H9 (cell line): ENCODE data around the gene MTMR4. TPM values are rescaled to one million over a fixed set of nuclear protein-coding genes. Genes with fewer than 3 reads are reported as not detected.

Experiments
- DNase-seq: peaks from one replicate; pipeline ENCODE4 v3.0.0-alpha.2; 2017
- H2AFZ ChIP-seq: one replicate; pipeline ENCODE4 v1.6.1; 2013; ENCODE audit warnings: mild to moderate bottlenecking, low read length, control low read depth, moderate library complexity
- H2AK5ac ChIP-seq: 2 replicates; pipeline ENCODE4 v1.6.1; 2013; ENCODE audit warnings: low read length, control low read depth, mixed read lengths; ENCODE audit not compliant: insufficient read length
- H2BK120ac ChIP-seq: one replicate; pipeline ENCODE4 v1.6.1; 2013; ENCODE audit warnings: low read depth, mild to moderate bottlenecking, low read length, control low read depth, inconsistent platforms; ENCODE audit not compliant: poor library complexity, severe bottlenecking
- H2BK12ac ChIP-seq: 2 replicates; pipeline ENCODE4 v1.6.1; 2013; ENCODE audit warnings: low read length, control low read depth, mixed read lengths, low read depth; ENCODE audit not compliant: insufficient read length
- H2BK15ac ChIP-seq: 2 replicates; pipeline ENCODE4 v1.6.1; 2013; ENCODE audit warnings: low read depth, low read length, control low read depth
- H2BK20ac ChIP-seq: one replicate; pipeline ENCODE4 v1.6.1; 2013; ENCODE audit warnings: low read depth, mild to moderate bottlenecking, low read length, control low read depth, inconsistent platforms; ENCODE audit not compliant: poor library complexity, severe bottlenecking
- H2BK5ac ChIP-seq: 2 replicates; pipeline ENCODE4 v1.6.1; 2013; ENCODE audit warnings: low read length, control low read depth, mixed read lengths; ENCODE audit not compliant: insufficient read length
- H3K14ac ChIP-seq: 2 replicates; pipeline ENCODE4 v1.6.1; 2013; ENCODE audit warnings: low read length, control low read depth; ENCODE audit not compliant: insufficient read depth
- H3K18ac ChIP-seq: 2 replicates; pipeline ENCODE4 v1.6.1; 2013; ENCODE audit warnings: low read depth, mild to moderate bottlenecking, mixed read lengths, low read length, control low read depth; ENCODE audit not compliant: insufficient read length
- H3K23ac ChIP-seq: 2 replicates; pipeline ENCODE4 v1.6.1; 2013; ENCODE audit warnings: low read length, control low read depth, mixed read lengths, low read depth; ENCODE audit not compliant: insufficient read length
- H3K23me2 ChIP-seq: 2 replicates; pipeline ENCODE4 v1.6.1; 2013; ENCODE audit warnings: low read depth, mild to moderate bottlenecking, mixed read lengths, low read length, control low read depth; ENCODE audit not compliant: insufficient read length, poor library complexity, severe bottlenecking
- H3K27ac ChIP-seq: 2 replicates; pipeline ENCODE4 v1.5.1; 2013; ENCODE audit warnings: low read length, control low read depth, mixed read lengths, low read depth; ENCODE audit not compliant: insufficient read length
- H3K27me3 ChIP-seq: 2 replicates; pipeline ENCODE4 v1.6.1; 2013; ENCODE audit warnings: low read length, control low read depth, inconsistent platforms; ENCODE audit not compliant: insufficient read depth
- H3K4ac ChIP-seq: 2 replicates; pipeline ENCODE4 v1.6.1; 2013; ENCODE audit warnings: low read depth, mild to moderate bottlenecking, control low read depth, inconsistent platforms, low read length, moderate library complexity
- H3K4me1 ChIP-seq: 2 replicates; pipeline ENCODE4 v1.6.1; 2013; ENCODE audit warnings: low read length, control low read depth, inconsistent platforms; ENCODE audit not compliant: insufficient read depth
- H3K4me2 ChIP-seq: 2 replicates; pipeline ENCODE4 v1.6.1; 2013; ENCODE audit warnings: low read length, control low read depth, mixed read lengths; ENCODE audit not compliant: insufficient read length, insufficient read depth
- H3K56ac ChIP-seq: 2 replicates; pipeline ENCODE4 v1.6.1; 2013; ENCODE audit warnings: low read depth, mild to moderate bottlenecking, mixed read lengths, low read length, control low read depth; ENCODE audit not compliant: insufficient read length
- H3K79me1 ChIP-seq: 2 replicates; pipeline ENCODE4 v1.6.1; 2013; ENCODE audit warnings: low read depth, mild to moderate bottlenecking, moderate library complexity, low read length, control low read depth, inconsistent platforms; ENCODE audit not compliant: insufficient read depth, poor library complexity, severe bottlenecking
- H3K79me2 ChIP-seq: 2 replicates; pipeline ENCODE4 v1.6.1; 2013; ENCODE audit warnings: low read length, control low read depth, inconsistent platforms; ENCODE audit not compliant: insufficient read depth
- H3K9ac ChIP-seq: 2 replicates; pipeline ENCODE4 v1.6.1; 2013; ENCODE audit warnings: low read length, control low read depth, mixed read lengths; ENCODE audit not compliant: insufficient read length; ENCODE audit errors: extremely low read depth
- H3K9me3 ChIP-seq: one replicate; pipeline ENCODE4 v1.6.1; 2013; ENCODE audit warnings: low read depth, low read length, inconsistent platforms; ENCODE audit not compliant: control insufficient read depth
- H3T11ph ChIP-seq: one replicate; pipeline ENCODE4 v1.6.1; 2013; ENCODE audit warnings: mild to moderate bottlenecking, low read length, control low read depth, inconsistent platforms
- H4K20me1 ChIP-seq: one replicate; pipeline ENCODE4 v1.6.1; 2013; ENCODE audit not compliant: control insufficient read depth, insufficient read length, insufficient read depth
- H4K5ac ChIP-seq: 2 replicates; pipeline ENCODE4 v1.6.1; 2013; ENCODE audit warnings: low read depth, mild to moderate bottlenecking, mixed read lengths, low read length, control low read depth; ENCODE audit not compliant: insufficient read length
- H4K8ac ChIP-seq: replicated peaks from 2 replicates; pipeline ENCODE4 v1.6.1; 2013; ENCODE audit warnings: low read length, control low read depth, mixed read lengths, low read depth; ENCODE audit not compliant: insufficient read length
- H4K91ac ChIP-seq: 2 replicates; pipeline ENCODE4 v1.6.1; 2013; ENCODE audit warnings: low read depth, mild to moderate bottlenecking, moderate library complexity, mixed read lengths, low read length, control low read depth; ENCODE audit not compliant: insufficient read length
- H3K27ac Mint-ChIP-seq, 3 experiments: 2 replicates in 2 of 3; 3 replicates in 1 of 3; pipeline ENCODE4 v1.8.0; 2020 to 2021; ENCODE audit warnings: mixed read lengths in 3 of 3, mild to moderate bottlenecking in 1 of 3, moderate library complexity in 1 of 3
- H3K27me3 Mint-ChIP-seq: 2 replicates; pipeline ENCODE4 v1.8.0; 2021; ENCODE audit warnings: low read depth, mild to moderate bottlenecking, moderate library complexity, mixed read lengths
- H3K36me3 Mint-ChIP-seq, 3 experiments: 2 replicates in 2 of 3; 3 replicates in 1 of 3; pipeline ENCODE4 v1.8.0; 2020 to 2021; ENCODE audit warnings: low read depth in 3 of 3, mixed read lengths in 3 of 3; ENCODE audit not compliant: insufficient read depth in 1 of 3
- H3K4me1 Mint-ChIP-seq, 2 experiments: 2 replicates each; pipeline ENCODE4 v1.8.0; 2020; ENCODE audit warnings: mixed read lengths in 2 of 2
- H3K4me3 Mint-ChIP-seq, 2 experiments: 2 replicates in 1 of 2; 3 replicates in 1 of 2; pipeline ENCODE4 v1.8.0; 2020 to 2021; ENCODE audit warnings: mild to moderate bottlenecking in 2 of 2, mixed read lengths in 2 of 2, moderate library complexity in 1 of 2
- H3K9me3 Mint-ChIP-seq, 2 experiments: 2 replicates in 1 of 2; 3 replicates in 1 of 2; pipeline ENCODE4 v1.8.0; 2020; ENCODE audit warnings: mild to moderate bottlenecking in 2 of 2, mixed read lengths in 2 of 2, moderate library complexity in 1 of 2
- CTCF ChIP-seq: fragments of 200-600 bp; sonication (generic); conservative IDR thresholded peaks from 3 replicates; pipeline ENCODE4 v1.8.0; 2021; ENCODE audit warnings: antibody characterized with exemption, mild to moderate bottlenecking
- WGBS: extraction: QIAGEN DNeasy Blood & Tissue Kit; methylation state at CpG from one replicate; pipeline ENCODE4 v1.1.7; 2013; ENCODE audit warnings: missing lambda C conversion rate, low lambda C conversion rate, mixed read lengths; ENCODE audit not compliant: insufficient read length; ENCODE audit errors: extremely low coverage; 5-methylcytosine and 5-hydroxymethylcytosine counted together
- total RNA-seq: library from RNA; stranded (reverse); gene quantifications from 2 replicates; pipeline ENCODE4 v1.2.1, GENCODE V29; 2021

Gene MTMR4
- total RNA-seq, 1 experiment from 2014 or later, result 31.2 TPM

- H3K4me3 Mint-ChIP-seq, result no peak overlapping the region
- Histone ChIP-seq H2AFZ (no peak overlapping the region), H2BK120ac (no peak overlapping the region), H2BK20ac (no peak overlapping the region), H3K79me1 (no peaks in the 10 kb centered on the region), H2BK12ac (no peak overlapping the region), H3K14ac (no peak overlapping the region), H4K20me1 (no peaks in the 10 kb centered on the region), H3K9me3 (no peaks in the 10 kb centered on the region), H2BK15ac (no peak overlapping the region), H3K4me1 (peaks cover 2% of the 10 kb centered on the region; the same call in 1 of the 2 replicates), H3K18ac (no peak overlapping the region), H3K23me2 (peaks cover 5% of the 10 kb centered on the region), H4K8ac (no peak overlapping the region), H2BK5ac (no peak overlapping the region), H3K4me2 (no peak overlapping the region), H3K27ac (no peak overlapping the region), H3T11ph (no peak overlapping the region), H3K9ac (no peak overlapping the region), H4K91ac (no peak overlapping the region), H4K5ac (no peak overlapping the region), H3K4ac (no peak overlapping the region), H3K79me2 (no peaks in the 10 kb centered on the region), H3K56ac (no peak overlapping the region), H3K27me3 (no peaks in the 10 kb centered on the region), H3K23ac (no peak overlapping the region), H2AK5ac (no peak overlapping the region)
- H3K36me3 Mint-ChIP-seq, result no peaks in the 10 kb centered on the region
- peaks cover 39% of the 10 kb centered on the region for H3K27me3 Mint-ChIP-seq
- H3K27ac Mint-ChIP-seq, result no peak overlapping the region
- H3K9me3 Mint-ChIP-seq, result no peaks in the 10 kb centered on the region
- no peak for TF ChIP-seq CTCF
- no CpG with 5 or more reads among the region's 3 CpGs for WGBS
- peaks cover 25 to 56% of the 10 kb centered on the region in 2 experiments for H3K4me1 Mint-ChIP-seq
- no peak for DNase-seq
Measured at GRCh38 chr17:58528443-58528842, 14.0 kb upstream of the MTMR4 start.
